Fibroblast of skin of right quadriceps (primary cell): ENCODE results near the gene REL.

Experiments
- DNase-seq: peaks from one replicate; pipeline ENCODE4 v3.0.0-alpha.2; 2013

The REL gene

DNA sequence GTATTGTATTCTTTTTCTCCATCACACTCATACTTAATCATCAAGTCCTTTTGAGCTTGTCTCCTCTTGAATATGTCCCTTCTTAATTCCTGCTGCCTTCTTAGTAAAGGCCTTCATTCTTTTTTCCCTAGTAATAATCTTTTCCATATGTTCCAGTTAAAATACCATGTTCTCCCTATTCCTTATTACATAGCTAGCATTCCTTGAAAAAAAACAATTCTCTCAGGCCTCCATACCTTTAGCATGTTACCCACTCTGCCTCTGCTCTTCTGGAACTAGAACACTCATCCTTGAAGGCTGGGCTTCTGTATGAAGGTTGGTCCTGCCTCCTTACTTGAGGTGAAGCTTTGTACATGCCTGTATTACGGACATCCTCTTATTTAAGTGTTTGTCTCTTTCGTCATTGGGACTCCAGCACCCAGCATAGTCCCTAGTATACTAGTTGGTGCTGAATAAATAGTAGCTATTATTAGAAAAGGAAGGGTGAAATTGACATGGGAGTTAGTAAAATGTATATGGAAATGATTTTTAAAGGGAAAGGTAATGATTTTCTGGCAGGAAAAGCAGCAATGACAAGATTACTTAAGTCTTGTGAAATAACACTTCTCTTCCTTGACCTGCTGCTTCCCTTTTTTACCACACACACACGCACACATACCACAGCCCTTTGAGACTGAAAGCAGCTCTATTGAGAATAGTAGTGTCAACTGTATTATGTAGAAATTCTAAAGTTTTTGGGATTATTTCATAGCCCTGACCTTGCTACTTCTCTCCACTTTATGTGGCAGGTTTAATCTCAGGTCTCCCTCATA lies 45.6 kb downstream of the REL start:
- peak; percentile 80 for DNase-seq

- peak; percentile 14 for DNase-seq
These were observed 50.7 kb downstream of the REL start for GRCh38 chr2:60932061-60932460.

- DNase-seq, result no peak
These were observed 51.6 kb downstream of the REL start for GRCh38 chr2:60932954-60933353.

DNA sequence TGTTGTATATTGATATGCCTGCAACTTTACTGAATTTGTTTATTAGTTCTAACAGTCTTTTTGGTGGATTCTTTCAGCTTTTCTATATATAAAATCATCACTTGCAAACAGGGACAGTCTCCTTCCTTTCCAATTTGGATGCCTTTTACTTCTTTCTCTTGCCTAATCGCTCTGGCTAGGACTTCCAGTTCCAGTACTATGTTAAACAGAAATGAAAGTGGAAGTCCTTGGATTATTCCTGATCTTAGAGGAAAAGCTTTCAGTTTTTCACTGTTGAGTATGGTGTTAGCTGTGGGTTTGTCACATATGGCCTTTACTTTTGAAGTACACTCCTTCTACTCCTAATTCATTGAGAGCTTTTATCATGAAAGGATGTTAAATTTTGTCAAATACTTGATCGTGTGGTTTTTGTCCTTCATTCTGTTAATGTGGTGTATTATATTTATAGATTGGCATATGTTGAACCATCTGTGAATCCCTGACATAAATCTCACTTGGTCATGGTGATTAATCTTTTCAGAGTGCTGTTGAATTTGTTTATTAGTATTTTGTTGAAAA lies 52.9 kb downstream of the REL start:
- no peak for DNase-seq

DNA sequence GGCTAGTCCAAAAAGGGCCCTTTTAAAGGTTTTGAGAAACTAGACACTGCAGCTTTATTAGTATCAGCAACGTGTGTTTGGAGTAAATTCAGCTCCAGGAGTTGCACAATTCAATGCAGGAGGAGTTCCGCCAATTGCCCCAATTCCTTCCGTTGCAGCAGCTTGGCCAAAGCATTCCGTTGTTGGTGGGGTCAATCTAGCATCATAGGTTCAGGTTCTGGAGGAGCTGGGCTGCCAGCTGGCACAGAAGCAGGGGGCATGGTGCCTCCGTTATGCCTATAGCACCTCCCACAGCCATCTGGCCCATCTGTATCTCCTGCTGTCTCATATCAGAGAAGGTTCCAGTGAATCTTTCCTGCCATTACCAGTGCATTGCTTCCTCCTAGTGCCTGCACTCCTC lies 55.4 kb downstream of the REL start:
- DNase-seq, result no peak

DNA sequence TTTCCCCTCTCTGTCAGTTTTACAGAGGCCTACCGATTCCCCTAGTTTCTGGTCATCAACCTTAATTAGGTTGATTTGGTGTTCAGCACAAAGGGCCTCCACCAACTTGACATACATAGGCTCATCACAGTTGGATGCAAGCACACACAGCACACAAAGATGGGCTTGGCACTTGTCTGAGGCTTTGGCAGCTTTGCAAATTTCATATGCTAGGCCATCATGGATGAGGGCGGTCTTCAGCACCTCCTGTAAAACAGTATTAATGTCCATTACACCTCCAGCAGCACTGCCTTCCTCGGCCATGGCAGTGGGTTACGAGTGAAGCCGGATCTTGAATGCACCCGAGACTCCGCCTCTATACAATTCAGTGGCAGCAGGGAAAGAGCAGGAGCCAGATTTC lies 56.9 kb downstream of the REL start:
- no peak for DNase-seq

- no peak for DNase-seq
These were observed 58.2 kb downstream of the REL start for GRCh38 chr2:60939622-60940021.

GRCh38 chr2:60945341-60945740 lies 64.0 kb downstream of the REL start:
- no peak for DNase-seq

DNA sequence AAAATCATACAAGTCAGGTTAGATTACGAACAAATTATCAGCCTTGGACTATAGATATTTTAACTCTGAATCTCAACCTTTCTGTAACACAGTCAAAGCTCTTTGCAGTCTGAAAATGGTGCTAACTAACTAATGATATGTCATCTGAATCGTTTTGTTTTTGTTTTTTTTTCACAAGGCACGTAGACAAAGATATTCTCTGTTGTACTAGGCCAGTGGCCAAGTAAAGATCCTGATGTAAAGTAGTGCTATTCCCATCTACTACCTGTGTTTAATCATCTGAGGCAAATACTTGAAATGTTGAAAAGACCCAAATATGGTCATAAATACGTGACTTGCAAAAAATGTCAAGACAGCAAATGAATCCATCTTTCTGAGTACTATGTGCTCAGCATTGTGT lies 65.7 kb downstream of the REL start:
- no peak for DNase-seq

DNA sequence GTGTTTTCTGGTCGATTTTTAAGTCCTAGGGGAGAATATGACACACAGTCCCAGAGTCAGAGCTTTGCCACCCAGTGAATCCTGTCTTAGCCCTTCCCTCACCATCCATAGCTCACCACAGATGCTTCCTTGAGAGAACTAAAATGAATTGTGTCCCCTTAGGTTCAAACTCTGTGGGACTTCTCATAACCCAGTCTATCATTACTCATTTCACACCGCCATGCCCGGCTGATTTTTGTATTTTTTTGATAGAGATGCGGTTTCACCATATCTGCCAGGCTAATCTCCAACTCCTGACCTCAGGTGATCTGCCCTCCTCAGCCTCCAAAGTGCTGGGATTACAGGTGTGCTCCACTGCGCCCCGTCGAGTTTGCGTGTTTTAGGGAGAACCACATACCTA lies 66.8 kb downstream of the REL start:
- DNase-seq, result no peak

DNA sequence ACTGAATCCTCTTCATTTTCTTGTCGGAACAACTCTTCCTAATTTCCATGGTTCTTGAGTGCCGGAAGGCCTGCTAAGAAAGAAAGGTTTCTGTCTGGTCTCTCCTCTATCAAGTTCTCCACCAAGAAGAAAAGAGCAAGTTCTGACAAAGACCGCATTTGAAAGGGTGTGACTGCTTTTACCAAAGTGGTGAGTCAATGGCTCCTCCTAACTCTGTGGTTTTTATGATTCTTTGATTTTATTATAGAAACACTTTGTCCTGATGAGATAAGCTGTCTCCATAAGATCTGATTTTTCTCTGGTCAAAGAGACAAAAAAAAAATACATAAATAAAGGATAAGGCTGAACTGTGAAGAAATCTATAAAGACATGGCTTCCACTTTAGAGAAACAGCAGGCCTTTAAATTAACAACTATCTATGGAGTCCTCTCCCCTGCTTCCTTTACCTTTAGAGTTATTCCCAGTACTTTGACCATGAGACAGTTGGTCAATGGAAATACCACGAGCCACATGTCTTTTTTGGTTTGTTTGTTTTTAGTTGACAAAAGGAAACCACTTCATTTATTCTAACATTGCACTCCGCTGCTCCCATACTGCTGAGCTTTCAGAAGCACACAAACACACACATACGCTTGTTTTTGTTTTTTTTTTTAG lies 67.7 kb downstream of the REL start:
- no peak for DNase-seq

DNA sequence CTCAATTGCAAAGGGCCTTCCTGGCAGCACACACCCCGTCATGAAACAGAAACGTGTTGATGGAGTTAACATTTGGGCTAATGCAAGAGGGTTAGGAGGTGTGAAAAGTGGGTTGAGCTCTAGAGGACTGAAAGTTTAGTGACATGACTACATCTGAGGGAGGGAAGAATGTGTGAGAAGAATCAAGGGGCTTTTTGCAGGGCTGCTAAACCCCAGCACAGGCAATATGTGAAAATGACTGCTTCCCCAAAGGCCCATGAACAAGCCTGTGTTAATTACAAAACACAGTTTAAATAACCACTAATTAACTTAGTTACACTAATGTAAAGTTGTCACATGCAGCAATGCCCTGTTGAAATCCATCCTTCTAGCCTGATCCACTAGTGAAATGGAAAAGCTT lies 72.8 kb downstream of the REL start:
- DNase-seq, result no peak

DNA sequence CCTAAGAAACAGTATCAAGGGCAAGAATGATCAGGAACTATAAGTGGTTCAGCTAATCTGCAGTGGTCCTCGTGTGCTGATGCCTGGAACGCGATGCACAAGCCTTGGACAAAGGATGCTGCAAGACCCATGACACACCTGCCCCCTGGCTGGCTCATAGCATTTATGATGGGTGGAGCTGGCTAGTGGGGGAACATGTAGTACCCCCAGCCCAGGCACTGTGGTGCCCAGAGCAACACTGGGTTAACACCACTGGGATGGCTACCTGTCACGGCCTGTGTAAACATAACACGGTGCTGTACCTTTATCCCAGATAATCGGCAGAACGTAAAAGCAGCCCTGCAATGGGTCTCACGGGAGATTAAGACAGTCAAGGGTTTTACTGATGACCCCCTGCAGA lies 75.8 kb downstream of the REL start:
- no peak for DNase-seq

GRCh38 chr2:60957643-60958042 lies 76.3 kb downstream of the REL start:
- DNase-seq, result no peak

DNA sequence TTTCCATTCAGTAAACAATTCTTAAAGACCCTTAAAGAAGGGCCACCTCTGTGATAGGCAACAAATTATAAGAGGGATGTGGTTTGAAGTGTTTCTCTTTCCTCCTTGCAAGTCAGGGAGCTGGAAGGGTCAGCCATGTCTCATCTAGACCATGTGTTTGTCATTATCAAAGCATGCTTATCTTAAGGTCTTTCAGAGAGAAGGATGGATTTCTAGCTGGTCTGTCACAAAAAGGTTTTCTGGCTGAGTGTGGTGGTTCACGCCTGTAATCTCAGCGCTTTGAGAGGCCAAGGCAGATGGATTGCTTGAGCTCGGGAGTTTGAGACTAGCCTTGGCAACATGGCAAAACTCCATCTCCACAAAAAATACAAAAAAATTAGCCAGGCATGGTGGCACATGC lies 77.0 kb downstream of the REL start:
- DNase-seq, result peak; percentile 48

GRCh38 chr2:60958800-60959199 lies 77.4 kb downstream of the REL start:
- peak; percentile 61 for DNase-seq

DNA sequence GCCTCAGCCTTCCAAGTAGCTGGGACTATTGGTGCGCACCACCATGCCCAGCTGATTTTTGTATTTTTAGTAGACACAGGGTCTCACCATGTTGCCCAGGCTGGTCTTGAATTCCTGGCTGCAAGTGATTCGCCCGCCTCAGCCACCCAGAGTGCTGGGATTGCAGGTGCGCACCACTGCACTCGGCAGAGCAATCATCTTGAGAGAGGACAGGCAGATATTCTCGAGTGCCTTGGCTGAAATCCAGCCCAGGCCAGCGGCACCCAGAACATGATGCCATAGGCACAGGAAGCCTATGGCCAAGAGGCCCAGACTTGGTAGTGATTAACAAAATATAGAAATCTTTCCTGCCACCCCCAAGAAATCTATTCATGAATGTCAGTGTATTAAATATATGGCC lies 78.1 kb downstream of the REL start:
- no peak for DNase-seq

GRCh38 chr2:60960706-60961105 lies 79.3 kb downstream of the REL start:
- no peak for DNase-seq

DNA sequence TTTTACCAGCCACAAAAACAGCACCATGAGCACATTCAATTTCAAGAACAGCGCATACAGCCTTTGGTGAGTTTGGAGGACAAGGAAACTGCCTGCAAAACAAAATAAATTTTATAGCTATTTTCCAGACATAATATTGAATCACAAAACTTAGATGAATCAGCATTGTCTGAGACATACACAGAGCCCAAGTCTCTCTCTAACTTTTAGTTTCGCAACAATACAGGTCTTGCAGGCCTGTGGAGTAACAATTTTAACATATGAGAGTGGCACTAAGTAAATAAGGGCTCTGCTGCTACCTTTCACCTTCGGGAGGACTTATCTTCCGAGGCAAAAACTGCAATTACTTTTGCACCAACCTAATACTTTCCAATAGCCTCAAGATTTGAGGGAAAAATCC lies 80.1 kb downstream of the REL start:
- peak; percentile 48 for DNase-seq

GRCh38 chr2:60962528-60962927 lies 81.2 kb downstream of the REL start:
- no peak for DNase-seq

DNA sequence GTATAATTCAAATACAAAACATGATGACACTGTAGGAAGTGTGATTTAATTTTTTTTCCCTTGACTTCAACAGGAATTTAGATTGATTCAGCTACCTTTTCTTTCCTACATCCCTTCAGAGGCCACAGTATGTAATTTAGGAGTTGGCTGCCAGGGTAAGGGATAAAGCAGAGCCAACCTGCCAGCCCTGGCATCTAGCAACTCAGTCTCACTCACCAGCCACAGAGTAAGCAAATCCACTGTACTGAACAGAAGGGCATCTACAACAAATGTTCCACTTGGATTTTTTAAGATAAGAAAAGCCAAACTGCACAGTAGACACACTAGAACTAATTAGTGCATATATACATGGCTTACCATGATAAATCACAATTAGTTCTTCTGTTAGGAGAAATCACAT lies 81.8 kb downstream of the REL start:
- no peak for DNase-seq

GRCh38 chr2:60964651-60965498 lies 83.5 kb downstream of the REL start:
- no peak for DNase-seq

DNA sequence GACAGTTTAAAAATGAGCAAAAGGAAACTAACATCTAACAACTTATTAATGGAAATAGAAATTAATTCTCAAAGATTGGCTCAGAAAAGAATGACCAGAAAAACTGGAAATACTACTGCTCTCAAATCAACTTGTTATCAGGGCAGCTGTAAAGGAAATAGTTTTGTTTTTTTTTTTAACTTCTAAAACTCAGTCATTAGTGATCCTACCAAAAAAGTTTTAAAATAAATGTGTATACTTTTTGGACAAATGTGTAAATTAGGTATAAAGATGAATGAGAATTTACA lies 84.1 kb downstream of the REL start:
- no peak for DNase-seq
